HG02798 (cell line): ENCODE measurements around the gene CCNK.

ENCODE experiments used
- ATAC-seq: cut with Tn5 transposase; IDR thresholded peaks from one replicate; pipeline ENCODE4 v1.9.1; 2021; ENCODE audit warnings: mild to moderate bottlenecking; ENCODE audit not compliant: unreplicated experiment, poor library complexity

Gene CCNK

GRCh38 chr14:99548255-99548654, 67.0 kb downstream of the CCNK start:
- no peak for ATAC-seq

DNA sequence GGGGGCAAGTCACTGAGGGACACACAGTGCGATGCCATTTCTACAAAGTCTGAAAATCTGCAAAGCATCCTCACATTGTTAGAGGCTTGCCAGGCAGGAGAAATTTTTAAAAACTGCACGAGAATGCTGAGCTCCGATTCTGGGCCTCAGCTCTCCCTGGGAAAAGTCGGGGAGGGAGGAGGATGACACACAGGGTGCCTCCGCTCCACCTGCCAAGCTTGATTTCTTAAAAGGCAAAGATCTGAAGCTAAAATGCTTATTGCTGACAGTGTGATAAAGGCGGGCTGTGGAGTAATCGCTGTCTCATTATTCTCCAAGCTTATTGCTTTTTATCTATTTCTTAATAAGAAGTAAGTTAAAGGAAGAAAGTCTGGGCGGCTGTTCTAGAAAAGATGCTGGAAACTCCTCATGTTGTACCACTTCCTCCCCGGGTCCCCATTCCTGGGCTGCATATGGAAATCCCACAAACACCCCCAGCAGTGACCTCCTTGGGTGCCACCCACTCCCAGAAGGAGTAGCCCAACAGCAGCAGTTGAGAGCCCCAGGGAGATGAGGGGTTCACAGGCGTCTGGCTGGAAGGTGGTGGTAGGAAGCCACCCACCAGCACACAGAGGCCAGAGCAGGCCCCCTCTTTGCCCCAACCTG, 67.8 kb downstream of the CCNK start:
- ATAC-seq = no peak

DNA sequence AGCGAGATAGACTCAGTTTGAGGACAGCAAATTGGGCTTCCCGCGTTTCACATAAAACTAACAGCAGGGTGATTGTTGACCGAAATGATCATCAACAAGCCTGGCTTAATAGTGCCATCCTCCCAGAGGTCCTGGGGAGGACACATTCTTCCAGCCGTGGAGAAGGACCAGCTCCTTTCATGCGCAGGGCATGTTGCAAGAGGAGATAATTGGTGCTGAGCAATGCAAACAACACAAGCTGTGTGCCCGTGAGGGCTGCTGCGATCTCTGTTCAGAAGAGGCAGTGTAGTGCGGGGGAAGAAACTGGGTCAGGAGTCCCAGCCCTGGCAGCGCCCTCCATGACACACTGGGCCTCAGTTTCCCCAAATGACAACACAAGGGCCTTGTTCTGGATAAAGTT, 68.5 kb downstream of the CCNK start:
- ATAC-seq = no peak

GRCh38 chr14:99550387-99550992, 69.3 kb downstream of the CCNK start:
- no peak for ATAC-seq

GRCh38 chr14:99551034-99551922, 70.1 kb downstream of the CCNK start:
- ATAC-seq = no peak

- no peak for ATAC-seq
Measured at GRCh38 chr14:99552021-99552553, 70.9 kb downstream of the CCNK start.

GRCh38 chr14:99552572-99553216, 71.5 kb downstream of the CCNK start:
- ATAC-seq = no peak

DNA sequence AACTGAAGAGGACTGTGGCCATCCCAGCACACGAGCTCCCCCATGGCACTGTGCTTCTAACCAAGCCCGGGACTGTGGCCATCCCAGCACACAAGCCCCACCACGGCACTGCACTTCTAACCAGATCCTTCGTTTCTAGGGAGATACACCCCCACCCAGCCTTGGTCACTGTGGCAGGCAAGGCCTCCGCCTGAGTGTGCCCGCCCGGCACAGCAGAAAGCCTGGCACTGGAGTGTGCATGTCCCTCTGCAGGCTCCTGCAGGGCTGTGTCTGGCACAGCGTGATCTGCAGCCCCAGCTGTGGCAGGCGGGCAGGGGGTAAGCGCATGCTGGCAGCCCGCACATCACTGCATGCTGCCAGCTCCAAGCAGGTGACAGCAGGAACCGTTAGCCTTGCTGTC, 73.0 kb downstream of the CCNK start:
- no peak for ATAC-seq

GRCh38 chr14:99554757-99555531, 73.7 kb downstream of the CCNK start:
- no peak for ATAC-seq

GRCh38 chr14:99556134-99556791, 75.1 kb downstream of the CCNK start:
- no peak for ATAC-seq

DNA sequence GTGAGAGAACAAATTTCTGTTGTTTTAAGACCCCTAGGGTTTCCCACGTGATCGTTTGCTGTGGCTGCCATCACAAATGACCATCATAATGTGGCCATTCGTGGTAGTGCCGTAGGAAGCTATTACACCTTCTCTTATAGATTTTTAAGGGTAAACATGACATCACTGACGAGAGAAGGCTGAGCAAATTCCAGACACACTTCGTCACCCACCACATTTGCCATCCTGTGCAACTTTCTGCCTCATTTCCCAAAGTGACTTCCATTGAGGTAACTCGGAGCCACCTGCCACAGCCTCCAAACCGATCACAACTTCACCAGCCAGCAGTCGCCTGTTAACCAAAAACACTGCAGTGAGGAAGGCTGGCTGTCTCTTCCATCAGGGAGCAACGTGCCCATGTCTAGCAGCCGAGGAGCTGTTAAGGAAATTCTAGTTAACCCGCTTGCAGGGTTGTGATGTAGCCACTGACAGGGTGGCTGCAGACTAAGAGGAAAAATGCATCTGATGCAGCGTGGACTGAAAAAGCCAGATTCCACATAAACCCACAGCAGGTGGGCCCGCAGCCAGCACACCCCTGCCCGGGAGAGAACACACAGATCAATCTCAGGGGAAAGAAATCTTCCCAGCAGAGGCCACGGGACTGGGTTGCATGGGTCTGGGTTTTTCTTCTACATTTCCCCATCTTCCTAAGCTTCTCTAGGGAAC, 78.2 kb downstream of the CCNK start:
- ATAC-seq = no peak

DNA sequence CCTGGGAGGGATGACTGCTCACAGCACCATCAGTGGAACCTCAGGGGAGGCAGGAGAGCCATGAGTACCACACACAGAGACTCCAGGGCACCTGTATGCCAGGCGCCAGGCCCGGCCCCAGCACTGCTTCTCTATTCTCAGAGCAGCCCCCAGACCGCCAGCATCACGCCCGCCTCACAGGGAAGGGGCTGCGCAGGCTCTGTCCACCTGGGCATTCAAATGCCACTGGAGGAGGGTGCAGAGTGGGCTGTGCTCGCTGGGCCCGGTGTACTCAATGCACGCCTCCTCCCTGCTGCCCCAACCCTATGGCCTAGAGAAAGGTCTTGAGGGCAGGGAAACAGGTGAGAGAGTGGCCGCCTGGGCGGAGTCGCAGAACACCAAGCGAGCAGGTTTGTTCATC, 79.2 kb downstream of the CCNK start:
- no peak for ATAC-seq

DNA sequence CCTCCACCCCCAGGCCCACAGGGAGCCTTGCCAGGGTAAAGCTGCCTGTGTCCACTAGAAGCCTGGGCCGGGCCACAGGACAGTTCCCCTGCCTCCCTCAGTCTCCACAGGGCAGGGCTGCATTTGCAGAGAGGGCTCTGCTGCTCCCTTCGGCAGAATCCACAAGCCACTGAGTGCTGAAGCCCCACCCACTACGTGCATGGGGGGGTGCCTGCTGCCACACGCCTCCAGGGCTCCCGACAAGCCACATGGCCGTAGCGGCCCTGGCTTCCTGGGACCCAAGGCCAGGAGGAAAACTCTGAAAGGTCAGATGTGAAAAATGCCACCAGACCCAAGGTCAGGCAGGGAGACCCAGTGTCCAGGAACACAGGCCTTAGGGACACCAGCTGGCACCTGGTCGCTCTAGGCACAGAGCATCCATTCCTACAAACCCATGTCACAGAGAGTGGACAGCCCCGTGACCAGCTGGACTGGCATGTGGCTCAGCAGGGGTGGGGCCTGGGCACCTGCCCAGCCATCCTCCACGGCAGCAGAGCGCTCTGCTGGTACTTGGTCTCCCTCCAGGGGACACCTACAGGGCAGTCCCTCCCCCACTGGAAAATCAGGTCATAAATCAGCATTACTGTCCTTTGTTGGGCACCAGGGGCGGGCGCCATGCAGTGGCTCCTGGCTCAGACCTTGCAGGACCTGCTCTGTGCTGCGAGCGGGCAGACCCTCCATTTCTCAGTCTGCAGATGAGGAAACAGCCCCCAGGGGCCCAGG, 79.9 kb downstream of the CCNK start:
- no peak for ATAC-seq

- no peak for ATAC-seq
Measured at GRCh38 chr14:99561864-99562263, 80.7 kb downstream of the CCNK start.
